OCI-LY7 (cell line): ENCODE results near the gene UBXN2A. TPM values are rescaled to one million over a fixed set of nuclear protein-coding genes. Genes with fewer than 3 reads are reported as not detected.

Experiments used
- BruUV-seq: library from RNA; stranded (reverse); fragments of 400-500 nt; replicated peaks from 2 replicates; lab custom pipeline; 2021; lab: Mats Ljungman, UMichigan
- CTCF ChIA-PET: fragments of 300-600 bp; sonication (Branson Sonifier 250); formaldehyde crosslinking; loops from one replicate; lab custom pipeline; 2022; ENCODE audit warnings: antibody characterized with exemption; ENCODE audit not compliant: unreplicated experiment; lab: Charles Lee
- POLR2A ChIA-PET: fragments of 300-600 bp; sonication (Branson Sonifier 250); formaldehyde crosslinking; loops from one replicate; lab custom pipeline; 2022; ENCODE audit warnings: antibody characterized with exemption; lab: Charles Lee
- DNase-seq: peaks from one replicate; pipeline ENCODE4 v3.0.0-alpha.2; 2015; ENCODE audit warnings: low spot score
- H2AFZ ChIP-seq: fragments of 200-600 bp; sonication (generic), shearing (Covaris generic); 2 replicates; pipeline ENCODE4 v1.6.1; 2014; ENCODE audit warnings: mild to moderate bottlenecking, antibody characterized with exemption, low read length, moderate library complexity
- H3K27ac ChIP-seq: fragments of 200-600 bp; sonication (generic); 2 replicates; pipeline ENCODE4 v1.5.1; 2014; ENCODE audit warnings: mixed run types, low read depth, mild to moderate bottlenecking, moderate library complexity, low read length, inconsistent platforms; ENCODE audit not compliant: poor library complexity, severe bottlenecking
- H3K36me3 ChIP-seq: fragments of 200-600 bp; sonication (generic); 2 replicates; pipeline ENCODE4 v1.6.1; 2014; ENCODE audit warnings: mild to moderate bottlenecking, antibody characterized with exemption, low read length, moderate library complexity, mixed read lengths; ENCODE audit not compliant: insufficient read depth
- H3K4me1 ChIP-seq: fragments of 200-600 bp; sonication (generic); 2 replicates; pipeline ENCODE4 v1.5.1; 2014; ENCODE audit warnings: mild to moderate bottlenecking, low read length; ENCODE audit not compliant: insufficient read depth, poor library complexity, severe bottlenecking
- H3K4me2 ChIP-seq: fragments of 200-600 bp; sonication (generic); 2 replicates; pipeline ENCODE4 v1.6.1; 2014; ENCODE audit warnings: mild to moderate bottlenecking, low read length
- H3K4me3 ChIP-seq: fragments of 200-600 bp; sonication (generic); 2 replicates; pipeline ENCODE4 v1.5.1; 2014; ENCODE audit warnings: mild to moderate bottlenecking, low read depth, low read length; ENCODE audit not compliant: poor library complexity, severe bottlenecking
- H3K79me2 ChIP-seq: fragments of 200-600 bp; sonication (generic); 2 replicates; pipeline ENCODE4 v1.6.1; 2016; ENCODE audit warnings: low read depth, mild to moderate bottlenecking, low read length, moderate library complexity, mixed read lengths; ENCODE audit not compliant: insufficient read depth
- H3K9me2 ChIP-seq: fragments of 200-600 bp; sonication (generic); 2 replicates; pipeline ENCODE4 v1.6.1; 2016; ENCODE audit warnings: mild to moderate bottlenecking, low read length, mixed read lengths; ENCODE audit not compliant: insufficient read depth
- H3K9me3 ChIP-seq: fragments of 200-600 bp; sonication (generic); 2 replicates; pipeline ENCODE4 v1.6.1; 2014; ENCODE audit warnings: mild to moderate bottlenecking, mixed run types, low read length, mixed read lengths
- H4K20me1 ChIP-seq: fragments of 200-600 bp; sonication (generic); 2 replicates; pipeline ENCODE4 v1.6.1; 2014; ENCODE audit warnings: mild to moderate bottlenecking, antibody characterized with exemption, low read length, moderate library complexity, mixed read lengths; ENCODE audit not compliant: insufficient read depth
- CTCF ChIP-seq: fragments of 200-600 bp; sonication (generic); conservative IDR thresholded peaks from 2 replicates; pipeline ENCODE4 v1.5.1; 2014; ENCODE audit warnings: mild to moderate bottlenecking, antibody characterized with exemption, low read length, moderate library complexity, mixed read lengths
- EZH2phosphoT487 ChIP-seq: fragments of 200-600 bp; sonication (generic); IDR thresholded peaks from 2 replicates; pipeline ENCODE4 v1.6.1; 2018; ENCODE audit warnings: low read depth, borderline replicate concordance, mild to moderate bottlenecking, mixed run types, antibody characterized with exemption, low read length, moderate library complexity, mixed read lengths
- intact Hi-C: fragments of 100-400 bp; cut with micrococcal nuclease; formaldehyde crosslinking; loops from one replicate; pipeline ENCODE4 v1.10.0; 2022; ENCODE audit not compliant: unreplicated experiment
- total RNA-seq, 2 experiments: library from RNA; depleted of rRNA in 1 of 2; stranded (reverse); fragments of >200 nt in 1 of 2; shearing (Covaris generic) in 1 of 2; gene quantifications; 2 replicates each; pipeline ENCODE4 v1.2.3, GENCODE V29; 2014 to 2022

Gene UBXN2A
- total RNA-seq, 2 experiments from 2014 or later, result 10.0 to 15.4 TPM

- Histone ChIP-seq H3K4me2 (peak overlapping the region; percentile 51), H4K20me1 (no peaks in the 10 kb centered on the region), H3K36me3 (no peaks in the 10 kb centered on the region), H3K27ac (no peak overlapping the region), H3K4me3 (no peak overlapping the region), H3K9me3 (no peaks in the 10 kb centered on the region), H3K9me2 (no peaks in the 10 kb centered on the region), H3K79me2 (peaks cover 7% of the 10 kb centered on the region; the same call in 1 of the 2 replicates), H2AFZ (no peak overlapping the region), H3K4me1 (peaks cover 16% of the 10 kb centered on the region)
- ChIA-PET CTCF (no interaction called here), POLR2A (no interaction called here)
- DNase-seq, result peak; percentile 41
- BruUV-seq, result no TSS peak
- TF ChIP-seq CTCF (no peak), EZH2phosphoT487 (no peak)
- intact Hi-C loops, result no loop called here
These were observed 23.4 kb upstream of the UBXN2A start for GRCh38 chr2:23916727-23917405.

- Histone ChIP-seq H3K79me2 (peaks cover 15% of the 10 kb centered on the region; the same call in 1 of the 2 replicates), H4K20me1 (no peaks in the 10 kb centered on the region), H3K4me1 (peaks cover 29% of the 10 kb centered on the region), H3K9me3 (no peaks in the 10 kb centered on the region), H3K4me3 (no peak overlapping the region), H3K4me2 (no peak overlapping the region), H3K27ac (no peak overlapping the region), H2AFZ (no peak overlapping the region), H3K36me3 (no peaks in the 10 kb centered on the region), H3K9me2 (no peaks in the 10 kb centered on the region)
- TF ChIP-seq EZH2phosphoT487 (no peak), CTCF (no peak)
- no peak for DNase-seq
- POLR2A ChIA-PET, result no interaction called here
- CTCF ChIA-PET, result no interaction called here
- BruUV-seq, result no TSS peak
- intact Hi-C loops, result no loop called here
These were observed 21.3 kb upstream of the UBXN2A start for GRCh38 chr2:23918837-23919489.
